ENCODE measurements around the gene PHB1.

Gene PHB1

GRCh38 chr17:49456183-49456965, 41.7 kb upstream of the PHB1 start:
- no peak for TF ChIP-seq CTCF (conservative IDR thresholded peaks at IDR 0.05)
- no peak overlapping the region for H3K27ac ChIP-seq

GRCh38 chr17:49455272-49455861, 40.7 kb upstream of the PHB1 start:
- no peak overlapping the region for H3K27ac ChIP-seq
- no peak for TF ChIP-seq CTCF (conservative IDR thresholded peaks at IDR 0.05)

- no peak overlapping the region for H3K27ac ChIP-seq
- TF ChIP-seq CTCF (conservative IDR thresholded peaks at IDR 0.05) = no peak
These were observed 39.4 kb upstream of the PHB1 start for GRCh38 chr17:49454050-49454449.

GRCh38 chr17:49452661-49453060, 38.0 kb upstream of the PHB1 start:
- TF ChIP-seq CTCF (conservative IDR thresholded peaks at IDR 0.05) = no peak
- H3K27ac ChIP-seq = no peak overlapping the region

GRCh38 chr17:49452201-49452600, 37.5 kb upstream of the PHB1 start:
- no peak for TF ChIP-seq CTCF (conservative IDR thresholded peaks at IDR 0.05)
- no peak overlapping the region for H3K27ac ChIP-seq

GRCh38 chr17:49450735-49451134, 36.1 kb upstream of the PHB1 start:
- no peak overlapping the region for H3K27ac ChIP-seq
- no peak for TF ChIP-seq CTCF (conservative IDR thresholded peaks at IDR 0.05)

GRCh38 chr17:49450181-49450580, 35.5 kb upstream of the PHB1 start:
- H3K27ac ChIP-seq = no peak overlapping the region
- no peak for TF ChIP-seq CTCF (conservative IDR thresholded peaks at IDR 0.05)
